ENCODE results near the gene DYNLT1.

DNA sequence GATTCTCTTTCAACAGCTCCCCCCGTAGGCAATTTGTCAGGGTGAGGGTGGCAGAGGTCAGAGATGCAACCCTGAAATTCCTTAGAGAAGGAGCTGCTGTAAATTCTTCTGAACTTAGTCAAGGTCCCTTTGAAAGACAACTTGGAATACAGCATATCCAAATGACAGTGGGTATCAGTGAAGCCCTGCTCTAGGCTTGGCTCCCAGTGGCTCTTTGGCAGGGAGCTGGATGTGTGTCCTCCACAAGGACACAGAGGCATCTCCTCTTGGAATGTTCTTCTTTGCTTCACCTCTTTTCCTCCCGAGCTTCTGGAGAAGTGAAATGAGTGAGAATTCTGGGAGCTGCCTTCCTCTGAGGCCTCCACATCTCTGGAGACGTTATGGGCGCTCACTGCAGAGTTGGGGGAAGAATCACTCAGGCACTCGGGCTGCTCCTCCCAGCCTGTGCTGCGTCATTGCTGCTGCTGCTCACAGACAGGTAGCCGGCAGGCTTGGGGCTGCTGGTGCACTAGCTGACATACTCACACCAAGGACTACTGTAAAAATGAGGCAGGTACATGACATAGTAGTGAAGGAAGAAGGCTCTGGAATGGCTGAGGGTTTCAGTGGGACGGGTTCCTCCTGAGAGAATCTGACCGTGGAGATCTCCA is 34.1 kb downstream of the DYNLT1 start:
- TF ChIP-seq POLR2A (IDR thresholded peaks at IDR 0.05) (no peak), CTCF (IDR thresholded peaks at IDR 0.05) (no peak)

Data from right lobe of liver (tissue), 4 donors.